ENCODE data around the gene DMAC2L. TPM values are rescaled to one million over a fixed set of nuclear protein-coding genes. Genes with fewer than 3 reads are reported as not detected.

DMAC2L gene
- total and polyA plus RNA-seq, 2 experiments from 2014 or later, result 10.8 to 12.5 TPM

- Histone ChIP-seq H3K4me2 (no peak overlapping the region), H3K4me1 (ENCODE audit: insufficient read depth) (peaks cover 15% of the 10 kb centered on the region), H3K79me2 (no peaks in the 10 kb centered on the region), H2AFZ (no peak overlapping the region), H3K9me2 (replicated peaks; ENCODE audit: insufficient read depth) (no peaks in the 10 kb centered on the region), H3K27ac (no peak overlapping the region), H3K9me3 (ENCODE audit: low read depth) (no peaks in the 10 kb centered on the region), H4K20me1 (ENCODE audit: insufficient read depth, poor library complexity, severe bottlenecking) (no peaks in the 10 kb centered on the region), H3K27me3 (no peaks in the 10 kb centered on the region), H3K36me3 (replicated peaks; ENCODE audit: insufficient read depth, low read depth) (no peaks in the 10 kb centered on the region), H3K4me3 (no peak overlapping the region)
- DNase-seq (ENCODE audit: low spot score), result no peak
- TF ChIP-seq EZH2phosphoT487 (IDR thresholded peaks at IDR 0.05; ENCODE audit: low read depth, severe bottlenecking, unreplicated experiment), result no peak
- no peak for TF ChIP-seq CTCF (IDR thresholded peaks at IDR 0.05; ENCODE audit: poor library complexity)
- TF ChIP-seq EZH2 (IDR thresholded peaks at IDR 0.05; ENCODE audit: borderline replicate concordance), result no peak
Observed at GRCh38 chr14:50331596-50331995, 19.5 kb downstream of the DMAC2L start.

- Histone ChIP-seq H3K36me3 (replicated peaks; ENCODE audit: insufficient read depth, low read depth) (no peaks in the 10 kb centered on the region), H3K4me2 (no peak overlapping the region), H3K4me3 (no peak overlapping the region), H4K20me1 (ENCODE audit: insufficient read depth, poor library complexity, severe bottlenecking) (no peaks in the 10 kb centered on the region), H3K79me2 (no peaks in the 10 kb centered on the region), H3K9me3 (ENCODE audit: low read depth) (no peaks in the 10 kb centered on the region), H3K27ac (no peak overlapping the region), H2AFZ (no peak overlapping the region), H3K27me3 (no peaks in the 10 kb centered on the region), H3K4me1 (ENCODE audit: insufficient read depth) (peaks cover 15% of the 10 kb centered on the region), H3K9me2 (replicated peaks; ENCODE audit: insufficient read depth) (no peaks in the 10 kb centered on the region)
- TF ChIP-seq CTCF (IDR thresholded peaks at IDR 0.05; ENCODE audit: poor library complexity), result no peak
- TF ChIP-seq EZH2phosphoT487 (IDR thresholded peaks at IDR 0.05; ENCODE audit: low read depth, severe bottlenecking, unreplicated experiment), result no peak
- no peak for TF ChIP-seq EZH2 (IDR thresholded peaks at IDR 0.05; ENCODE audit: borderline replicate concordance)
- no peak for DNase-seq (ENCODE audit: low spot score)
- 63% methylated on average over 3 of the region's 3 CpGs for WGBS (ENCODE audit: low lambda C conversion rate, missing lambda C conversion rate)
Observed at GRCh38 chr14:50333014-50333509, 20.9 kb downstream of the DMAC2L start.

- Histone ChIP-seq H3K27ac (no peak overlapping the region), H3K9me2 (replicated peaks; ENCODE audit: insufficient read depth) (no peaks in the 10 kb centered on the region), H3K9me3 (ENCODE audit: low read depth) (no peaks in the 10 kb centered on the region), H3K4me3 (no peak overlapping the region), H3K4me1 (ENCODE audit: insufficient read depth) (peaks cover 21% of the 10 kb centered on the region), H3K79me2 (no peaks in the 10 kb centered on the region), H3K27me3 (no peaks in the 10 kb centered on the region), H4K20me1 (ENCODE audit: insufficient read depth, poor library complexity, severe bottlenecking) (no peaks in the 10 kb centered on the region), H2AFZ (no peak overlapping the region), H3K36me3 (replicated peaks; ENCODE audit: insufficient read depth, low read depth) (no peaks in the 10 kb centered on the region), H3K4me2 (no peak overlapping the region)
- no peak for DNase-seq (ENCODE audit: low spot score)
- WGBS (ENCODE audit: low lambda C conversion rate, missing lambda C conversion rate), result 93% methylated on average over 8 of the region's 8 CpGs
- TF ChIP-seq CTCF (IDR thresholded peaks at IDR 0.05; ENCODE audit: poor library complexity) (no peak), EZH2 (IDR thresholded peaks at IDR 0.05; ENCODE audit: borderline replicate concordance) (no peak), EZH2phosphoT487 (IDR thresholded peaks at IDR 0.05; ENCODE audit: low read depth, severe bottlenecking, unreplicated experiment) (no peak)
Observed at GRCh38 chr14:50334211-50334610, 22.1 kb downstream of the DMAC2L start.

- H3K4me1 ChIP-seq (ENCODE audit: insufficient read depth), result peaks cover 31% of the 10 kb centered on the region
- no peaks in the 10 kb centered on the region for H4K20me1 ChIP-seq (ENCODE audit: insufficient read depth, poor library complexity, severe bottlenecking)
- H2AFZ ChIP-seq, result peak overlapping the region; percentile 63
- no peaks in the 10 kb centered on the region for H3K27me3 ChIP-seq
- H3K9me3 ChIP-seq (ENCODE audit: low read depth), result no peaks in the 10 kb centered on the region
- peak overlapping the region; percentile 81 for H3K27ac ChIP-seq
- H3K79me2 ChIP-seq, result no peaks in the 10 kb centered on the region
- no peak for TF ChIP-seq EZH2 (IDR thresholded peaks at IDR 0.05; ENCODE audit: borderline replicate concordance)
- TF ChIP-seq CTCF (IDR thresholded peaks at IDR 0.05; ENCODE audit: poor library complexity), result peak; percentile 8
- peak; percentile 62 for DNase-seq (ENCODE audit: low spot score)
- no peak overlapping the region for H3K4me3 ChIP-seq
- peak overlapping the region; percentile 38 for H3K4me2 ChIP-seq
- no peaks in the 10 kb centered on the region for H3K9me2 ChIP-seq (replicated peaks; ENCODE audit: insufficient read depth)
- H3K36me3 ChIP-seq (replicated peaks; ENCODE audit: insufficient read depth, low read depth), result no peaks in the 10 kb centered on the region
- WGBS (ENCODE audit: low lambda C conversion rate, missing lambda C conversion rate), result 23% methylated on average over 7 of the region's 7 CpGs
Observed at GRCh38 chr14:50335389-50335788, 23.3 kb downstream of the DMAC2L start.

All from hepatocyte (in vitro differentiated cells).